Neural cell (in vitro differentiated cells): Measurements from ENCODE around the gene MAPK8IP3. TPM values are rescaled to one million over a fixed set of nuclear protein-coding genes. Genes with fewer than 3 reads are reported as not detected.

Experiments
- H2AFZ ChIP-seq: fragments of 200-600, 300-800 bp; sonication (generic), shearing (Covaris generic); 2 replicates; pipeline ENCODE4 v1.6.0; 2014; ENCODE audit warnings: low read depth, mild to moderate bottlenecking, antibody characterized with exemption, low read length, moderate library complexity
- H3F3A ChIP-seq: fragments of 200-600 bp; shearing (Covaris generic); 2 replicates; pipeline ENCODE4 v1.6.1; 2016; ENCODE audit warnings: mild to moderate bottlenecking, moderate library complexity, mixed read lengths, antibody characterized with exemption, low read length; ENCODE audit not compliant: insufficient read depth, poor library complexity, severe bottlenecking
- H3K27ac ChIP-seq: fragments of 200-600, 300-800 bp; sonication (generic), shearing (Covaris generic); 2 replicates; pipeline ENCODE4 v1.5.1; 2014; ENCODE audit warnings: mild to moderate bottlenecking, low read length, moderate library complexity
- H3K27me3 ChIP-seq: fragments of 300-800, 200-600 bp; sonication (generic), shearing (Covaris generic); 2 replicates; pipeline ENCODE4 v1.6.0; 2014; ENCODE audit warnings: mild to moderate bottlenecking, low read depth, low read length, moderate library complexity; ENCODE audit not compliant: insufficient read depth
- H3K36me3 ChIP-seq: fragments of 300-800, 200-600 bp; sonication (generic), shearing (Covaris generic); 2 replicates; pipeline ENCODE4 v1.5.1; 2014; ENCODE audit warnings: mild to moderate bottlenecking, antibody characterized with exemption, low read length, moderate library complexity; ENCODE audit not compliant: insufficient read depth
- H3K4me2 ChIP-seq: fragments of 300-800, 200-600 bp; sonication (generic), shearing (Covaris generic); 2 replicates; pipeline ENCODE4 v1.6.0; 2014; ENCODE audit warnings: mild to moderate bottlenecking, low read length
- H3K4me3 ChIP-seq: fragments of 300-800, 200-600 bp; sonication (generic), shearing (Covaris generic); 2 replicates; pipeline ENCODE4 v1.5.1; 2014; ENCODE audit warnings: mild to moderate bottlenecking, low read length, moderate library complexity
- H3K79me2 ChIP-seq: fragments of 200-600 bp; shearing (Covaris generic); replicated peaks from 2 replicates; pipeline ENCODE4 v1.6.0; 2014; ENCODE audit warnings: mild to moderate bottlenecking, low read length, moderate library complexity; ENCODE audit not compliant: insufficient read depth
- H3K9ac ChIP-seq: fragments of 300-800, 200-600 bp; sonication (generic), shearing (Covaris generic); 2 replicates; pipeline ENCODE4 v1.6.1; 2016; ENCODE audit warnings: mild to moderate bottlenecking, low read length, mixed read lengths
- H3K9me2 ChIP-seq: fragments of 200-600 bp; shearing (Covaris generic); 2 replicates; pipeline ENCODE4 v1.6.1; 2016; ENCODE audit warnings: mild to moderate bottlenecking, low read length, mixed read lengths; ENCODE audit not compliant: insufficient read depth
- H3K9me3 ChIP-seq: fragments of 200-600, 300-800 bp; sonication (generic), shearing (Covaris generic); 2 replicates; pipeline ENCODE4 v1.6.1; 2016; ENCODE audit warnings: mild to moderate bottlenecking, mixed run types, low read length, moderate library complexity, mixed read lengths
- H4K20me1 ChIP-seq: fragments of 200-600 bp; shearing (Covaris generic); 2 replicates; pipeline ENCODE4 v1.6.1; 2016; ENCODE audit warnings: mild to moderate bottlenecking, mixed run types; ENCODE audit not compliant: insufficient read depth
- CTCF ChIP-seq: fragments of 450-650 bp; IDR thresholded peaks from 2 replicates; pipeline ENCODE4 v1.5.1; 2014; ENCODE audit warnings: antibody characterized with exemption, mild to moderate bottlenecking, moderate library complexity; ENCODE audit not compliant: poor library complexity, severe bottlenecking
- EP300 ChIP-seq: fragments of 450-650 bp; conservative IDR thresholded peaks from 2 replicates; pipeline ENCODE4 v1.6.1; 2014; ENCODE audit warnings: antibody characterized with exemption, mild to moderate bottlenecking, moderate library complexity; ENCODE audit not compliant: poor library complexity, severe bottlenecking
- EZH2 ChIP-seq: fragments of 200-600, 300-800 bp; shearing (Covaris generic), sonication (generic); IDR thresholded peaks from 2 replicates; pipeline ENCODE4 v1.6.1; 2014; ENCODE audit warnings: antibody characterized with exemption, low read length, borderline replicate concordance, mild to moderate bottlenecking; ENCODE audit not compliant: insufficient read depth, poor library complexity, severe bottlenecking
- MXI1 ChIP-seq: fragments of 450-650 bp; conservative IDR thresholded peaks from 2 replicates; pipeline ENCODE4 v1.6.1; 2014; ENCODE audit warnings: antibody characterized with exemption, mild to moderate bottlenecking; ENCODE audit not compliant: poor library complexity, severe bottlenecking
- POLR2AphosphoS5 ChIP-seq: IDR thresholded peaks from 2 replicates; pipeline ENCODE4 v1.6.1; 2012
- RAD21 ChIP-seq: fragments of 450-650 bp; conservative IDR thresholded peaks from 2 replicates; pipeline ENCODE4 v1.6.1; 2014; ENCODE audit warnings: antibody characterized with exemption, mild to moderate bottlenecking, moderate library complexity
- REST ChIP-seq: IDR thresholded peaks from 2 replicates; pipeline ENCODE4 v1.6.1; 2012; ENCODE audit warnings: borderline replicate concordance
- SMC3 ChIP-seq: fragments of 450-650 bp; conservative IDR thresholded peaks from 2 replicates; pipeline ENCODE4 v1.6.1; 2014; ENCODE audit warnings: antibody characterized with exemption, mild to moderate bottlenecking, moderate library complexity; ENCODE audit not compliant: poor library complexity
- TAF1 ChIP-seq: IDR thresholded peaks from 2 replicates; pipeline ENCODE4 v1.6.1; 2012; ENCODE audit warnings: low read depth
- polyA plus RNA-seq: library from polyadenylated mRNA; depleted of rRNA; stranded (reverse); fragments of >200 nt; gene quantifications from 2 replicates; pipeline ENCODE4 v1.2.3, GENCODE V29; 2014

MAPK8IP3 gene
- polyA plus RNA-seq, 1 donor from 2014 or later = 51.0 TPM

GRCh38 chr16:1786242-1787055 is 80.5 kb downstream of the MAPK8IP3 start:
- Histone ChIP-seq H3K79me2 (peaks cover 21% of the 10 kb centered on the region), H3K9me2 (no peaks in the 10 kb centered on the region)

GRCh38 chr16:1787056-1787321 is 81.0 kb downstream of the MAPK8IP3 start:
- H3K27ac ChIP-seq = no peak overlapping the region

More at GRCh38 chr16:1786242-1787055, 80.5 kb downstream of the MAPK8IP3 start:
- Histone ChIP-seq H3K9ac (no peak overlapping the region), H2AFZ (no peak overlapping the region), H3K36me3 (no peaks in the 10 kb centered on the region), H3K4me3 (no peak overlapping the region), H3F3A (no peaks in the 10 kb centered on the region), H4K20me1 (peaks cover under 1% of the 10 kb centered on the region), H3K27me3 (no peaks in the 10 kb centered on the region), H3K9me3 (no peaks in the 10 kb centered on the region), H3K4me2 (no peak overlapping the region), H3K27ac (no peak overlapping the region)
- TF ChIP-seq SMC3 (no peak), EZH2 (no peak), REST (no peak), TAF1 (no peak), RAD21 (no peak), MXI1 (no peak), CTCF (no peak), EP300 (no peak), POLR2AphosphoS5 (no peak)

More at GRCh38 chr16:1787056-1787321, 81.0 kb downstream of the MAPK8IP3 start:
- TF ChIP-seq EZH2 (no peak), RAD21 (no peak), MXI1 (no peak), POLR2AphosphoS5 (no peak), SMC3 (no peak), EP300 (no peak)
- peaks cover 16% of the 10 kb centered on the region for H3K79me2 ChIP-seq
- H3K9me3 ChIP-seq = no peaks in the 10 kb centered on the region
- H3K36me3 ChIP-seq = no peaks in the 10 kb centered on the region
- H3K4me3 ChIP-seq = no peak overlapping the region
- no peak overlapping the region for H2AFZ ChIP-seq
- no peak overlapping the region for H3K4me2 ChIP-seq
- H3F3A ChIP-seq = no peaks in the 10 kb centered on the region
- H4K20me1 ChIP-seq = no peaks in the 10 kb centered on the region
- no peaks in the 10 kb centered on the region for H3K27me3 ChIP-seq
- no peak overlapping the region for H3K9ac ChIP-seq
- H3K9me2 ChIP-seq = no peaks in the 10 kb centered on the region
